HepG2 (cell line): Measurements from ENCODE around the gene TMED5. TPM values are rescaled to one million over a fixed set of nuclear protein-coding genes. Genes with fewer than 3 reads are reported as not detected.
A peak's percentile ranks its signal among the peaks of the same experiment; 100 is the strongest.
"Not testable (repeated sequence)": the region's sequence is repeated elsewhere in the genome, so short reads cannot be mapped to it uniquely, and the experiment has no call there.

Experiments used
- ATAC-seq: fragments of 200-7000 bp; cut with Tn5 transposase; 3 replicates; pipeline ENCODE4 v1.9.1; 2020; ENCODE audit warnings: mild to moderate bottlenecking, moderate library complexity
- BruUV-seq: library from RNA; stranded (reverse); fragments of 400-500 nt; replicated peaks from 2 replicates; lab custom pipeline; 2021; lab: Mats Ljungman, UMichigan
- CTCF ChIA-PET: fragments of 300-600 bp; formaldehyde crosslinking; extraction: SDS; loops from one replicate; lab custom pipeline; 2021; ENCODE audit warnings: low total read pairs, inconsistent platforms, low intra/inter-chr PET ratio; lab: Yijun Ruan, JAX
- POLR2A ChIA-PET: fragments of 350-600 bp; sonication (Branson Sonifier 250); formaldehyde crosslinking; loops from one replicate; lab custom pipeline; 2020; ENCODE audit warnings: antibody characterized with exemption, inconsistent platforms; lab: Yijun Ruan, JAX
- DNase-seq: peaks from one replicate; pipeline ENCODE4 v3.0.0-alpha.2; 2015; ENCODE audit warnings: low spot score
- FAIRE-seq: peaks from 3 replicates; lab custom pipeline; 2011; peaks lifted over from hg19 to GRCh38; lab: Jason Lieb, UNC
- H2AFZ ChIP-seq: one replicate; pipeline ENCODE4 v1.6.1; 2011; ENCODE audit warnings: low read length, inconsistent platforms
- H3K27ac ChIP-seq: fragments of 300-600 bp; 3 replicates; pipeline ENCODE4 v1.8.0; 2011; ENCODE audit warnings: mixed run types, mild to moderate bottlenecking, mixed read lengths, low read length, inconsistent platforms; ENCODE audit not compliant: insufficient read depth; ENCODE audit errors: extremely low read length
- H3K27me3 ChIP-seq, 2 experiments: fragments of 200-600 bp in 1 of 2; 2 replicates in 1 of 2; 3 replicates in 1 of 2; pipeline versions ENCODE4 v1.6.0 to v1.8.0; 2011; ENCODE audit warnings: low read length in 2 of 2, mild to moderate bottlenecking in 2 of 2, moderate library complexity in 2 of 2, inconsistent platforms in 1 of 2; ENCODE audit not compliant: insufficient read depth in 2 of 2, control insufficient read depth in 1 of 2
- H3K36me3 ChIP-seq, 2 experiments: fragments of 200-600 bp in 1 of 2; replicated peaks in 1 of 2; 2 replicates in 1 of 2; 3 replicates in 1 of 2; pipeline versions ENCODE4 v1.5.1 to v1.8.0; 2011; ENCODE audit warnings: low read length in 2 of 2, inconsistent platforms in 1 of 2; ENCODE audit not compliant: insufficient read depth in 2 of 2, control insufficient read depth in 1 of 2
- H3K4me1 ChIP-seq: 2 replicates; pipeline ENCODE4 v1.5.1; 2012; ENCODE audit warnings: low read length, inconsistent platforms; ENCODE audit not compliant: insufficient read depth
- H3K4me2 ChIP-seq: 2 replicates; pipeline ENCODE4 v1.6.0; 2011; ENCODE audit warnings: low read depth, low read length, inconsistent platforms
- H3K4me3 ChIP-seq, 3 experiments: fragments of 200-600 bp in 1 of 3; sonication (generic), shearing (Covaris generic) in 1 of 3; replicated peaks in 1 of 3; 2 replicates each; pipeline ENCODE4 v1.5.1; 2011 to 2016; ENCODE audit warnings: low read length in 3 of 3, inconsistent platforms in 2 of 3, low read depth in 2 of 3, mild to moderate bottlenecking in 2 of 3, control low read depth in 1 of 3, mixed read lengths in 1 of 3; ENCODE audit not compliant: insufficient read depth in 1 of 3
- H3K79me2 ChIP-seq: one replicate; pipeline ENCODE4 v1.6.1; 2011; ENCODE audit warnings: low read length, inconsistent platforms; ENCODE audit not compliant: insufficient read depth
- H3K9ac ChIP-seq: 2 replicates; pipeline ENCODE4 v1.6.0; 2011; ENCODE audit warnings: mild to moderate bottlenecking, low read depth, low read length, inconsistent platforms; ENCODE audit not compliant: insufficient read depth
- H3K9me3 ChIP-seq: 2 replicates; pipeline ENCODE4 v1.5.1; 2012; ENCODE audit warnings: mild to moderate bottlenecking, low read length
- H4K20me1 ChIP-seq: 2 replicates; pipeline ENCODE4 v1.6.0; 2011; ENCODE audit warnings: inconsistent platforms, mild to moderate bottlenecking, low read length, moderate library complexity; ENCODE audit not compliant: insufficient read depth
- CREM ChIP-seq, 2 experiments: sonication (generic) in 1 of 2; formaldehyde crosslinking in 1 of 2; IDR thresholded peaks; 2 replicates each; pipeline versions ENCODE4 v1.4.0 to v1.6.1; 2016 to 2020; ENCODE audit warnings: antibody characterized with exemption in 1 of 2, mild to moderate bottlenecking in 1 of 2, missing genetic modification reagents in 1 of 2
- FUBP1 ChIP-seq: sonication (generic); formaldehyde crosslinking; IDR thresholded peaks from 2 replicates; pipeline ENCODE4 v1.5.1; 2020; ENCODE audit warnings: missing genetic modification reagents, mild to moderate bottlenecking, borderline replicate concordance
- MIXL1 ChIP-seq: IDR thresholded peaks from 2 replicates; pipeline ENCODE4 v1.6.1; 2016
- NFIC ChIP-seq: IDR thresholded peaks from 2 replicates; pipeline ENCODE4 v1.6.1; 2012; ENCODE audit warnings: mild to moderate bottlenecking, low read length, inconsistent platforms
- SNAI1 ChIP-seq: sonication (generic); formaldehyde crosslinking; IDR thresholded peaks from 2 replicates; pipeline ENCODE4 v1.5.0; 2020; ENCODE audit warnings: mild to moderate bottlenecking, missing genetic modification reagents, borderline replicate concordance
- TBX2 ChIP-seq: sonication (generic); formaldehyde crosslinking; IDR thresholded peaks from 2 replicates; pipeline ENCODE4 v1.5.0; 2020; ENCODE audit warnings: missing genetic modification reagents, mild to moderate bottlenecking, borderline replicate concordance
- THAP7 ChIP-seq: sonication (generic); formaldehyde crosslinking; IDR thresholded peaks from 2 replicates; pipeline ENCODE4 v1.8.1; 2023; ENCODE audit warnings: mild to moderate bottlenecking, missing genetic modification reagents
- ZFAT ChIP-seq: sonication (generic); formaldehyde crosslinking; conservative IDR thresholded peaks from 2 replicates; pipeline ENCODE4 v1.8.1; 2023; ENCODE audit warnings: missing genetic modification reagents, inconsistent platforms
- ZMYM3 ChIP-seq: sonication (generic); formaldehyde crosslinking; IDR thresholded peaks from 2 replicates; pipeline ENCODE4 v1.5.1; 2020; ENCODE audit warnings: mild to moderate bottlenecking, missing genetic modification reagents
- ZNF597 ChIP-seq: sonication (generic); formaldehyde crosslinking; IDR thresholded peaks from 2 replicates; pipeline ENCODE4 v1.5.0; 2020; ENCODE audit warnings: missing genetic modification reagents
- WGBS: methylation state at CpG from one replicate; pipeline ENCODE4 v1.1.6; 2017; ENCODE audit warnings: low lambda C conversion rate; 5-methylcytosine and 5-hydroxymethylcytosine counted together
- in situ Hi-C: cut with HindIII; loops from 2 replicates; pipeline ENCODE4 v1.10.0; 2017; ENCODE audit warnings: low pct_unique_long_range_greater_than_20kb; ENCODE audit not compliant: extremely low pct_ligation_motif_present
- intact Hi-C: fragments of 100-400 bp; cut with micrococcal nuclease; formaldehyde crosslinking; loops from one replicate; pipeline ENCODE4 v1.10.0; 2022; ENCODE audit not compliant: unreplicated experiment
- polyA plus RNA-seq, 8 experiments: library from polyadenylated mRNA; depleted of rRNA in 3 of 8; stranded (reverse) in 7 of 8; unstranded in 1 of 8; fragments of >200 nt; fragmentation: Illumina TruSeq in 4 of 8; extraction: Trizol in 4 of 8; gene quantifications; 2 replicates each; pipeline versions ENCODE4 v1.2.1 to v1.2.3, GENCODE V29; 2011 to 2016; ENCODE audit warnings: low read depth in 4 of 8, missing spikeins in 1 of 8, mixed read lengths in 1 of 8; ENCODE audit not compliant: insufficient read depth in 1 of 8
- total RNA-seq, 5 experiments: library from RNA; depleted of rRNA; stranded (reverse); fragments of >200 nt; fragmentation: Illumina TruSeq; extraction: Trizol; gene quantifications; 2 replicates each; pipeline ENCODE4 v1.2.3, GENCODE V29; 2016; ENCODE audit warnings: low read depth in 1 of 5

The TMED5 gene
- total and polyA plus RNA-seq, 2 of the 13 experiments (the other 11 are each of a cell fraction or from before 2014, with no cell fraction given) = 58.1 to 99.0 TPM

GRCh38 chr1:93221913-93222312 lies 41.7 kb upstream of the TMED5 start (continued):
- peak; percentile 56; the same call in 1 of the 2 replicates for TF ChIP-seq NFIC
- no peak for TF ChIP-seq ZFAT (CRISPR knock-in tag)
- TF ChIP-seq ZNF597 (CRISPR knock-in tag) = no peak
- TF ChIP-seq FUBP1 (CRISPR knock-in tag) = no peak
- peak; percentile 42; the same call in 1 of the 2 replicates for TF ChIP-seq TBX2 (CRISPR knock-in tag)
- peak; percentile 41; the same call in 1 of the 2 replicates for TF ChIP-seq CREM (IDR thresholded peaks at IDR 0.05)
- no peak for TF ChIP-seq CREM (CRISPR knock-in tag; IDR thresholded peaks at IDR 0.05)
- no peak for TF ChIP-seq THAP7 (CRISPR knock-in tag)
- peak; percentile 79 for TF ChIP-seq MIXL1
- TF ChIP-seq SNAI1 (CRISPR knock-in tag) = no peak

GRCh38 chr1:93220716-93221115 lies 40.5 kb upstream of the TMED5 start:
- H4K20me1 ChIP-seq, H3K9ac ChIP-seq, intact Hi-C loops, H3K4me3 ChIP-seq, ATAC-seq, H2AFZ ChIP-seq, H3K27ac ChIP-seq, FAIRE-seq, DNase-seq, in situ Hi-C loops, H3K36me3 ChIP-seq, H3K4me2 ChIP-seq, H3K79me2 ChIP-seq, H3K9me3 ChIP-seq, H3K27me3 ChIP-seq, CTCF ChIA-PET, BruUV-seq: not testable (repeated sequence)
- 0 out of 2 replicates have a peak, but pooled peaks have one; percentile 58 for TF ChIP-seq ZMYM3 (CRISPR knock-in tag)
- WGBS = 91% methylated on average over 5 of the region's 5 CpGs
- POLR2A ChIA-PET = interaction anchor here (2.4 kb wide), 1 partner anchor 55 kb away, joined by 12 read pairs; no protein-coding TSS in a partner anchor
- peaks cover 28% of the 10 kb centered on the region for H3K4me1 ChIP-seq
